ENCODE results near the gene MPC1.

DNA sequence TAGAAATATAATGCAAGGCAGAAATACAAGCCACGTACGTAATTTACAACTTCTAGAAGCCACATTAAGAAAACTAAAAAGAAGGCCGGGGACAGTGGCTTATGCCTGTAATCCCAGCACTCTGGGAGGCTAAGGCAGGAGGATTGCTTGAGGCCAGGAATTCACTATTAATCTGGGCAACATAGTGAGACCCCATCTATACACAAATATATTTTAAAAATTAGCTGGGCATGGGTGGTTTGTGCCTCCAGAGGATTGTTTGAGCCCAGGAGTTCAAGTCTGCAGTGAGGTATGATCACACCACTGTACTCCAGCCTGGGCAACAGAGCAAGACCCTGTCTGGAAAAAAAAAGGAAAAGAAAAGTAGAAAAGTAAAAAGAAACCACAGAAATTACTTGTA lies 12.3 kb downstream of the MPC1 start:
- TF ChIP-seq POLR2A (IDR thresholded peaks at IDR 0.05), result no peak
- TF ChIP-seq, protein P1, sequence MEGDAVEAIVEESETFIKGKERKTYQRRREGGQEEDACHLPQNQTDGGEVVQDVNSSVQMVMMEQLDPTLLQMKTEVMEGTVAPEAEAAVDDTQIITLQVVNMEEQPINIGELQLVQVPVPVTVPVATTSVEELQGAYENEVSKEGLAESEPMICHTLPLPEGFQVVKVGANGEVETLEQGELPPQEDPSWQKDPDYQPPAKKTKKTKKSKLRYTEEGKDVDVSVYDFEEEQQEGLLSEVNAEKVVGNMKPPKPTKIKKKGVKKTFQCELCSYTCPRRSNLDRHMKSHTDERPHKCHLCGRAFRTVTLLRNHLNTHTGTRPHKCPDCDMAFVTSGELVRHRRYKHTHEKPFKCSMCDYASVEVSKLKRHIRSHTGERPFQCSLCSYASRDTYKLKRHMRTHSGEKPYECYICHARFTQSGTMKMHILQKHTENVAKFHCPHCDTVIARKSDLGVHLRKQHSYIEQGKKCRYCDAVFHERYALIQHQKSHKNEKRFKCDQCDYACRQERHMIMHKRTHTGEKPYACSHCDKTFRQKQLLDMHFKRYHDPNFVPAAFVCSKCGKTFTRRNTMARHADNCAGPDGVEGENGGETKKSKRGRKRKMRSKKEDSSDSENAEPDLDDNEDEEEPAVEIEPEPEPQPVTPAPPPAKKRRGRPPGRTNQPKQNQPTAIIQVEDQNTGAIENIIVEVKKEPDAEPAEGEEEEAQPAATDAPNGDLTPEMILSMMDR (IDR thresholded peaks at IDR 0.05), result no peak

Data from lower leg skin (tissue), 3 donors.